NCI-H128 (cell line): ENCODE measurements around the gene BCL11A.
A peak's percentile ranks its signal among the peaks of the same experiment; 100 is the strongest.

Experiments used
- DNase-seq: peaks from one replicate; lab custom pipeline; 2025; ENCODE audit not compliant: unreplicated experiment; lab: John Stamatoyannopoulos, UW

The BCL11A gene

DNA sequence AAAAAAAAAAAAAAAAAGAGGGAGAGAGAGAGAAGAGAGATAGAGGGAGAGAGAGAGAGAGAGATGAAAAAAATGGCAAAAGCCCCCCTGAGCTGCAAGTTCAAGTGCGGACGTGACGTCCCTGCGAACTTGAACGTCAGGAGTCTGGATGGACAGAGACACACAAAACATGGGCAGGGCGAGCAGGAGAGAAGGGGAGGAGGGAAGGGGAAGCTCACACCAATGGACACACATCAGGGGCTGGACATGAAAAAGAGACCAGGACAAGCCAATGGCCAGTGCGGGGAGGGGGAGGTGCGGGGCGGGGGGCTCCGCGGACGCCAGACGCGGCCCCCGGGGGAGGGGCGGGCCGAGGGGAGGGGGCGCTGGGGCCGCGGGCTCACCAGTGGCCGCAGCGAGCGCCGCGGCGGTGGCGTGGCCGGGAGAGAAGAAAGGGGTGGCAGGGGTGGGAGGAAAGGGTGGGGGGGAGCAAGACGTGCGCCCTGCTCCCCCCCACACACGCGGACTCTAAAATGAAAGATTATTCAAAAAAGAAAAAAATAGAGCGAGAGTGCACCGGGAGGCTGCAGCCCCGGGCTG is at the start of gene BCL11A:
TSS of gene BCL11A (minus strand) at position 160 of the 579 bp plus-strand sequence. CDS start 384 bp downstream, outside the sequence.
- DNase-seq, result no peak

DNA sequence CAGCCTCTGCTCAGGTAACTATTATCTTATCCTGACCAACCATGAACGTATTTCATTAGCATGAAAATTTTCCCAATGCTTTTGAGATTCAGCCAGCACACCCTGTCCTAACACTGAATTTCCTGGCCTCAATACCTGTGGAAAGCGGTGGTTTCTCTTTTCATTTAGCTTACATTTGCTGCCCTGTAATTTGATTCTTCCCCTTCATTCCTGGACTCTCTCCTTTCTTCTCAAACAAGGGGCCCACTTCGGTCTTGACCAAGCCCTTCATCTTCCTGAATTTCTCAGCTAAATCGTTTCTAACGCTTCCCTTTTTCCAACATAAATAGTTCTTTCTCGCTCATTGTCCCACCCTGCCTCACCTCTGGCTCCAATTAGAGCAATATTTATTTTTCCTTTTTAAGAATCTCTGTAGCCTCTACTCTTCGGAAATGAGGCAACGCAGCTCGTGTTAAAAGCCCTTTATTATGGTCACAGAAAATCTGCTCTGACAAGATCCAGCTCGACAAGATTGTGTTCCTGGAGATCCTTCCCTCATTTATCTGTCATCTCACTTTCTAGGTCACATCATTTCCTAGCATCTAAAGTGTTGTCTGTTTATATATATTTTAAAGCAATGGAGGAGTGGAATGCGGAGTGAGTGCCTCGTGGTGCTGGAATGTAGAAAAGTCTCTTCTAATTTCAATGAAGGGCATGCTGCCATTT is 49.5 kb upstream of the BCL11A start:
- no peak for DNase-seq

GRCh38 chr2:60602388-60602787 is 48.9 kb upstream of the BCL11A start:
- no peak for DNase-seq

GRCh38 chr2:60598271-60598670 is 44.8 kb upstream of the BCL11A start:
- no peak for DNase-seq

- no peak for DNase-seq
These were observed 43.9 kb upstream of the BCL11A start for GRCh38 chr2:60597346-60597745.

- DNase-seq, result no peak
These were observed 43.0 kb upstream of the BCL11A start for GRCh38 chr2:60596411-60596810.

- no peak for DNase-seq
These were observed 42.5 kb upstream of the BCL11A start for GRCh38 chr2:60595953-60596352.

GRCh38 chr2:60589104-60589503 is 35.6 kb upstream of the BCL11A start:
- no peak for DNase-seq

DNA sequence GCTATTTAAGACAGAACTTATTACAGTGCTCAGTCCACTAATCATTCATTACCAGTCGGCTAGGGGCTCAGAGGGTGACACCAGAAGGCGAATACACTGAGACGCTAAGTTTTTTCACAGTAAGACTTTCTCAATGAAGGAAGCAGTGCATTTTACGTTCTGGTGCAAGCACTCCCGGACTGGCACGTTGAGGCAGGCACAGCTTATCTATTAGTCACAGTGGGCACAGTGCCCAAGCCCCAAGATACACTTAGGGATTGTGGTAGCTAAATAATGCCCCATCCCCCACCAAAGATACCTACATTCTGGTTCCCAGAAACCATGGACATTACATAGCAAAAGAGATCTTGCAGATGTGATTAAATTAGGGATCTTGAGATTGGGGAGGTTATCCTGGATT is 32.6 kb upstream of the BCL11A start:
- DNase-seq, result no peak

DNA sequence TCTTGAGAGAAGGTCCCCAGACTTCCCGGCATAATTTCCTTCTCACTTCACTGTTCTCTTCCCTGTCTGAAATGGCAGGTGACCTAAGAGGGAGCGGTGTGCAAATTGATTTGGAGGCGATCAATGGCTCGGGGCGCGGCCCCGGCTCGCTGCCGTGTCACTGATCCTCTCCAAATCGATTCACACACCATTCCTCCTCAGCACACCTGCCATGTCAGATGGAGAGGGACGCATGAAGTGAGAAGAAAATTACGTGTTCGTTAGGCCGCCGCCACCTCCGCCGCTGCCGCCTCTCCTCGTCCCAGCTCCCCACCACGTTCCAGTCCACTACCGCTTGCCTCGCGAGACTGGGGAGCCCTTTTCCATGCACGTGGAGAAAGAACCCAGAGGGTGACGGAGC is 31.8 kb upstream of the BCL11A start:
- no peak for DNase-seq

DNA sequence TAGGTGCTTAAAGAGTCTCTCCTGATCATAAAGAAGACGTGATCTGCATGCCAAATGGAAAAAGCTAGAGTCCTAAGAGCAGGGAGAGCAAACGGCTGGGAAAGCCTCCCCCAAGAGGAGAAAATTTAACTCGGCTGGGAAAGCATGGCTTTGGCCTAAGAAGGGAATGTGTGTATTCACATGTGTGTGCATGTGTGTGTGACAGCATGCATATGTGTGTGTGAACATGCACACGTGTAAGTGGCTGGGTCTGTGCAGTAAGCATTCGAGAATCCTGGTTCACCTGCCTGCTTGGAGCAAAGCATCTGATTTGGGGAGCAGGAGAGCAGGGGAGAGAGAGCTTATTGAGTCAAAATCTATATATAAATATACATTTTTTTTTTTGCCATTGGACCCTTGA is 30.1 kb upstream of the BCL11A start:
- no peak for DNase-seq

DNA sequence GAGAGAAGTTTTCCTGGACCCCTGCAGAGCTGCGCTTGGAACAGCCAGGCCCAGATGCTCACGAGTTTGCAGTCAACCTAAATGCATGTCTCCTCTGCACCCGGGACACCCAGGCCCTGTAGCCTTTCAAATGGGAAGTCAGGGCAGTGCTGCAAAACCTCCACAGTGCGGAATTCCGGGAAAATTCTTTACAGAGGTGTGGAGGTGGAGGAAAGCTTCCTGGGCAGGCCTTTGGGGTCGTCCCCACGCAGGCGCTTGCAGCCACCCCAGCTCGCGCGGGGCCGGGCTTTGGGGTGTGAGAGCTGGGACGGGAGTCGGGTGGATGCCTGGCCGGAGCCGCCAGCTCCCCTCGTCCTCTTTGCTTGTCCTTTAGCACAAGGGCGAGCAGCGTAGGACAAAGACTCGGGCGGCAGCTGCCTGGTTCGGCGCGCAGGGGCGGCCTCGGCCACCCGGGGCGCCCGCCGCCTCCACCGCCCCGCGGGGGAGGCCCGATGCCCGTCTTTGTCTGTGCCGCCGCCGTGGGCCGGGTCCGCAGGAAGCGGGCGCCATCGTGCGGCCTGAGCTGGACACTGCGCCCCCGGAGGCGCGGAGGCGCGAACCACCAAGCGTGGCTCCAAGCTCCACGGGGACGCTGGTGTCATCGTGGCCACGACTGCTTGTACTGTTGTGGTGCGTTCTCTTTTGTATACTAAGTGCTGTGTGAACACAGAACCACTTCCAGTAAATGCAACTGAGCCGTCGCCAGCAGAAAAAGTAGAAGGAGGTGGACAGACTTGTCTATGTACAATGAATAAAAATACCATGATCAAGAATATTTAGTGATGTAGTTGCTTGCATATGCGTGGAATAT is 28.2 kb upstream of the BCL11A start:
- DNase-seq, result peak; percentile 49

DNA sequence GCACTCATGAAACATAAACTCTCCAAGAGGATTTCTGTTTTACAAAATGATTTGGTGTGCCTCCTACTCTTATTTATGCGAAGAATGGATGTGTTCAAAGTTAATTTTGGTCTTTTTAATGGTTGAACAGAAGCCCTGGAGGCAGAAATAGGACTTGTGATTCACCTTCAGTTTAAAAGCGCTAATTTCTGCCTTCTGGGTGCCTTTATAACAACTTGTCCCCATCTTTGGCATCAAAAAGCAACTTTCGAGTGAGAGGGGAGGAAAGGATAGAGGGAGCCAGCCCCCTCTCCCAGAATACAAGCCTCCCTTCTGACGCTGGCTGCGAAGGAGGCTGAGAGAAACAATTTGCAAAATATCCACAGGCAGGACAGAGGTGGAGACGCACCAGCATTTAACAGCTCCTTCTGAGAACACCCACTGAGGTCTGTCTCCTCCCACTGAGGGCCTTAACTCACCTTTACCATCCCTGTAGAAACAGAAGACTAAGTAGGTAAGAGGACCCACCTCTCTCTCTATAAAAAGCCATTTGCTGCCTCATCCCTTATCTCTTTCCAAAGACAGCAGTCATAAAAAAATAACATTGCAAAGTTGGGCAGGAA is 24.3 kb upstream of the BCL11A start:
- no peak for DNase-seq

GRCh38 chr2:60573251-60573650 is 19.8 kb upstream of the BCL11A start:
- no peak for DNase-seq

DNA sequence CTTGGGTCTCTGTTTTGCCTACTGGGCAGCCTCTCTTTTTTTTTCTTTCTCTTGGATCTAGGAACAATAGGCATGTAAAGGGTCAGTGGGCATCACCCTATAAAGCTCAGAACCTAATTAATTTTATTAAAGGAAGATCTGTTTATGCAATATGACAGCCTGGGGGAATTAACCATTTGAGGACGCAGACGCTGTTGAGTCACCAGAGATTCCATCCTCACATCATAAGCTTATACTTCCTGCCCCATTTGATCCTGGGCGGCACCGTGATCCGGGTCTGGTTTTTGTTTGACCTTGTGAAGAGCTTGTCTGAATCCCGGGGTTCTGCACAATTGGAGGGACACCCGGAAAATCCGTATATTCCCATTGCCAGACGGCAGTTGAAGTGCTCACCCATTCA is 16.8 kb upstream of the BCL11A start:
- DNase-seq, result no peak

GRCh38 chr2:60569680-60570111 is 16.2 kb upstream of the BCL11A start:
- DNase-seq, result no peak

DNA sequence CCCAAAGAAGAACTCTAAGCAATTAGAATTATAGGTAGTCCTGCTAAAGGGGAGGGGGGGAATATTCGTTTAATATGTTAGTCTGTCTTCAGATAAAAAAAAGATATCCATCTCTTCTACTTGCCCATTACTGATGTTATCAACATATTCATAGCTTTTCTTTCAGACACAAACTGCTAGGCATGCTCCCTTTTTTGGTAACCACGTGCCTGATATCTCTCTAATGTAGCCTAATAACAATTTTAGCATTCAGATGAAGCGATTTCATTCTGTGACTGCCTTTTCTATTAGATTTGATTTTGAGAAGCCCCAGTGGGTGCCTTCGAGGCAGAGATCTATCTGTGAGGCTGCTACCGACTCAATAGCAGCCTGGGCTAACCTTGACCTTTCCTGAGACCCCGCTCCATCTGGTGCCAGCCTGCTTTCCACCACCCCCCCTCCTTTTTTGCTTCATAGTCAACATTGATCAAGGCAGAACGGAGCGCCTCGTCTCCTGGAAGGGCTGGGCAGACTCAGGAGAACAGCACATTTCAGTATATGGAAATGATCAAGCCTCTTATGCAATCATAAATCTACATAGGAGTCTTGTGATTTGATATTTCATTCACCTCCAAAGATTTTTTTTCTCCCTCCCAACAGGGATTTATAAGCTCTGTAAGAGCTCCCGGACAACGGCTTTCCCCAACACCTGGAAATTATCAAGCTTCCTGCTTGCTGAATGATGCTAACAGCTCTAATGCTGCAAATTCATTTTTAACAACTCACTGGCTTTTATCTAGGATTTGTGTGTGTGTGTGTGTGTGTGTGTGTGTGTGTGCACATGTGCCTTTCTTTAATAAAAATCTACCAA is 14.7 kb upstream of the BCL11A start:
- DNase-seq, result no peak

DNA sequence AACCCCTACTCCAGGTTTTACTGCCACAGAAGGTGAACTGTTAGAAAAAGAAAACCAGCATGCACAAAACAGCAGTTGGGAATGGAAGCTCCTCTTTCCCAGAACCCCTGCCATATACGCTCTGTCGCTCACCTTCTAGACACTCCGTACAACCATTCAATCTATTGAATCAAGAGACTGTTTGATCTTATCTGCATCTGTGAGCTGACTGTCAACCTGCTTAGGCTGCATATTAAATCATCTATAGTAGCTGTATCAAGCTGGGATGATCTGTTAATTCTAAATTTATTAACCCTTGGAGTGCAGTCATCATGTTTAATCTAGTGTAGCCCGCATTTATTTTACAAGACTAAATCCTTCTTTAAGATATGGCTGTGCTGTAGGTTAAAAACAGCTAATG is 13.6 kb upstream of the BCL11A start:
- DNase-seq, result no peak

DNA sequence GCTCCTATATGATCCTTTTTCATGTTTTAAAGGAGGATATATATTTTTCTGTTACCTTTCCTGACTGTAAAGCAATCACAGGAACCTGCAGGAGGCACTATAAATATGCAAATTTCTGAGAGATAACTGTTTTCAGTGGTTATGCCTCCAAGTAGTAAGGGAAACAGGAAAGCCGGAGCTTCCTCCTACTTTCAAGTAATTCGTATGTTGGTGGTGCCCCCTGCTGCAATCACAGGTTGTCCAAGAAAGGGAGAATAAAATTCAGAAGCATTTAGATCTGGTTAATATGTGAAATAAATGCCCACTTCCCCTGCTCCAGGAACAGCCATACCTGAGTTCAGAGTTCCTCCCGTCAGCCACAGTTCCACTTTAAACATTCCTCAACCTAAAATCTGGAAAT is 12.0 kb upstream of the BCL11A start:
- DNase-seq, result no peak

DNA sequence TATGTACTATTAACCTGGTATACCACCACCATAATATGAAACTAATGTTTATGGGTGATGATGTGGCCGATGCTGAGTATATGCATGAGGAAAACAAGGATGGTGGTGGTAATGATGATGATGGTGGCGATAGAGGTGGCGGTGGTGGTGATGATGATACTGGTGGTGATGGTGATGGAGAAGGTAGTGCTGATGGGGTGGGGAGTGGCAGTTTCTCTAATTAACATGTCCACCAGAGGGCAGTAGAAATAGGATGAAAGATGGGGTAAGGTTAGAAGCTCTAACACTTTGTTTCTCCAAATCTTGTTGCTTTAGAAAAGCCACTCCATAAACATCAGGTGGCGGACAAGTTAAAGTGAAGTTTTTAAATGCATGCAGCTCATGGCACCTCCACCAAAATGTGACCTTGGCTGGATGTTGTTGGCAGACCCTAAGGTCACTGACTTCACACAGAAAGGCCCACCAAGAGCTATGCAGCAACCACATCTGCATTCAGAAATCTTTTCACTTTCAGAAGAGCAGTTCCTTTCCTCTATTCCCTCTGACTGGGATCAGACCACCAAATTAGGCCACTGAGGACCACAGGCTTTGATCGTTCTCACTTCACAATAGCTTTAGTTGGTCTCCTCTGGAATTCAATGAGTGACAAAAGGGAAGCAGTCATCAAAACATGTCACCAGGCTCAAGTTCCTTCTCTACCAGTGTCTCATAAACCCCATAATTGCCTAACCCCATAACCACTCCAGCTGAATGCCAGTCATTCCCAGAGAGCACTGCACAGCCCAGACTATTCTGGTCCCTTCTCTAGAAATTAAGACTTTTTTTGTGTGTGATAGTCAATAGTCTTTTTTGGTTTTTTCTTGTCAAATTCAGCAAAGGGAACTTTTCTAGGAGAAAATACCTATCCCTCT is 7.5 kb upstream of the BCL11A start:
- no peak for DNase-seq
